Measurements from ENCODE around the gene SLC44A5.

SLC44A5 gene

DNA sequence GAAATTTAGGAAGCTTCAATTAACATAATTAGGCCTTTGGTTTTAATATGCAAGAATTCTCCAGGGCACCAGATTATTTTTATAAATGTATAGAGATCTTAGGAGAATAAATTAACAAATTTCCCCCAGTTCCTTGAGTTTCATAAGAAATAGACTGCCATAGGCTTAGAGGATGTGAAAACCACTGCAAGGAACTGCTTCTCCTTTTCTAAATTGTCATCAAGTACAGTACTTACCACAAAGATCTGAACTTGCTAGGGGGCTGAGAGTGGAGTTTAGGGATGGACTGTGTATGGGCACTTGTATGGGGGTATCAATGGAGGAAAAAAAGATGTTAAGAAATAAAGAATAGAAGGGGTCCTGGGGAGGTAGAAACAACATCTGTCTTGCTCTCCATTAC is 445.6 kb downstream of the SLC44A5 start:
- Histone ChIP-seq H3K9ac (no peak overlapping the region), H3K36me3 (ENCODE audit: insufficient read depth) (no peaks in the 10 kb centered on the region), H4K20me1 (ENCODE audit: insufficient read depth) (no peaks in the 10 kb centered on the region), H3K4me1 (ENCODE audit: low read depth, poor library complexity, severe bottlenecking) (no peaks in the 10 kb centered on the region), H2AFZ (ENCODE audit: low read depth) (no peak overlapping the region), H3K4me2 (no peak overlapping the region), H3K79me2 (ENCODE audit: insufficient read depth, low read depth) (no peaks in the 10 kb centered on the region), H3K27me3 (ENCODE audit: insufficient read depth, low read depth) (no peaks in the 10 kb centered on the region), H3K4me3 (IDR thresholded peaks at IDR 0.05; ENCODE audit: insufficient read depth, low read depth, low read length) (no peak overlapping the region), H3K27ac (no peak overlapping the region)
- TF ChIP-seq, protein P1, sequence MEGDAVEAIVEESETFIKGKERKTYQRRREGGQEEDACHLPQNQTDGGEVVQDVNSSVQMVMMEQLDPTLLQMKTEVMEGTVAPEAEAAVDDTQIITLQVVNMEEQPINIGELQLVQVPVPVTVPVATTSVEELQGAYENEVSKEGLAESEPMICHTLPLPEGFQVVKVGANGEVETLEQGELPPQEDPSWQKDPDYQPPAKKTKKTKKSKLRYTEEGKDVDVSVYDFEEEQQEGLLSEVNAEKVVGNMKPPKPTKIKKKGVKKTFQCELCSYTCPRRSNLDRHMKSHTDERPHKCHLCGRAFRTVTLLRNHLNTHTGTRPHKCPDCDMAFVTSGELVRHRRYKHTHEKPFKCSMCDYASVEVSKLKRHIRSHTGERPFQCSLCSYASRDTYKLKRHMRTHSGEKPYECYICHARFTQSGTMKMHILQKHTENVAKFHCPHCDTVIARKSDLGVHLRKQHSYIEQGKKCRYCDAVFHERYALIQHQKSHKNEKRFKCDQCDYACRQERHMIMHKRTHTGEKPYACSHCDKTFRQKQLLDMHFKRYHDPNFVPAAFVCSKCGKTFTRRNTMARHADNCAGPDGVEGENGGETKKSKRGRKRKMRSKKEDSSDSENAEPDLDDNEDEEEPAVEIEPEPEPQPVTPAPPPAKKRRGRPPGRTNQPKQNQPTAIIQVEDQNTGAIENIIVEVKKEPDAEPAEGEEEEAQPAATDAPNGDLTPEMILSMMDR (conservative IDR thresholded peaks at IDR 0.05; ENCODE audit: low read depth, low read length): no peak

DNA sequence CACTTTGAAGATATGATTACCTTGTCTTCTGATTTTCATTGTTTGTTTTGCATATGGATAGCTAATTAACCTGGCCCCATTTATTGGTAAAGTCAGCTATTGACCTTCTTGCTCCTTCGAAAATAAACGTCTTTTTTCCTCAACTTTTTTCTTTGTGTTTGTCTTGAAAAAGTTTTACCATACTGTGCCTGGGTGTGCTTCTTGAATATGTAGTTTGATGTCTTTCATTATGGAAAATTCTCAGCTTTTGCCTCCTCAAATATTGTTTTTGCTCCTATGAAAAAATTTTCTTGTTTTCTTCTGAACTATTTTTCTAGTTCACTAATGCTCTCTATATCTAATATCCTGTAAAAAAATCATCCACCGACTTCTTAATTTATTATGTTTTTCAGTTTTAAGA is 451.8 kb downstream of the SLC44A5 start:
- peaks cover 5% of the 10 kb centered on the region; the same call in 1 of the 2 replicates for H3K79me2 ChIP-seq (ENCODE audit: insufficient read depth, low read depth)

More for the DNA sequence above, 451.8 kb downstream of the SLC44A5 start:
- TF ChIP-seq, protein P1 (conservative IDR thresholded peaks at IDR 0.05; ENCODE audit: low read depth, low read length): no peak
- no peak overlapping the region for H2AFZ ChIP-seq (ENCODE audit: low read depth)
- no peaks in the 10 kb centered on the region for H4K20me1 ChIP-seq (ENCODE audit: insufficient read depth)
- H3K36me3 ChIP-seq (ENCODE audit: insufficient read depth): no peaks in the 10 kb centered on the region
- H3K4me3 ChIP-seq (IDR thresholded peaks at IDR 0.05; ENCODE audit: insufficient read depth, low read depth, low read length): no peak overlapping the region
- H3K27me3 ChIP-seq (ENCODE audit: insufficient read depth, low read depth): no peaks in the 10 kb centered on the region
- no peak overlapping the region for H3K4me2 ChIP-seq
- no peak overlapping the region for H3K27ac ChIP-seq
- no peaks in the 10 kb centered on the region for H3K4me1 ChIP-seq (ENCODE audit: low read depth, poor library complexity, severe bottlenecking)
- no peak overlapping the region for H3K9ac ChIP-seq

All from KMS-11 (cell line).